NCI-H510A (cell line): ENCODE results near the gene EZH2.

Experiments
- DNase-seq: peaks from one replicate; lab custom pipeline; 2025; lab: John Stamatoyannopoulos, UW

Gene EZH2

DNA sequence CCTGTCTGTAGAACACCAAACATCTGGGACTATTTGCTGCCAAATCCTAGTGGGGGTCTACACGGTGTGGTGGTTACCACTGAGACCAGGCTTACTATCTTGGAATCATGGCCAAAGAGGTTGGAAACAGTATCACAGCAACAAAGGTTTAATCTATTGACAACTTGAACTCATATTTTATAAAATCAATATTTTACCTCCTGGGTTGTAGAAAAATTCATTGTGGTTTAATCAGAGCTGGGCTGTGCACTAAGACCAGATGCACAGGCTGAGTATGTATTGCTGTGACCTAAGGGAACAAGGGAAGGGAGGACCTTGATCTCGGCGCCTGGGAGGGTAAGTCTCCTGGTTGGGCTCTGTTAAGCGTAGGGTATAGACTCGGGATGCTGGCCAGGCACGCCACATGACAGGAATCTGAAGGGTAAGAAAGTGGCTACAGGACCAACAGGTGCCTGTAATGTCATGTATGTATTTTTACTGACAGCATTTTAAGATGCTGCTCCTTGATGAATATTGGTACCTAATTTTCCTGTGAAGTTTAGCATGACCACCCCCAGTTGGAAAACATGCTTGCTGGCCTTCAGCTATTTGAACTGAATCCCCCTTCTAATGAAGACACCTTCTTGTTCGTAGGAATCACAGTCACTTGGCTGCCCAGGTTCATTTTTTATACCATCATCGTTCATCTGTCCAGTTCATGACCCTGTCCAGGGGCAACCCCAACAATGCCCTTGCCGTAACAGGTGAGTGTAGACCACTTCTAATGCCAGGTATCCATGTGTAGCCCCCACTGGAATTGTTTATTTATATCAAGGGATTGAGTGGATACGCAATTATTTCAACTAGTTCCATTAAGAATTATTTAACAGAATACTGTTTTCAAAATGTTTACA is 79.5 kb downstream of the EZH2 start:
- DNase-seq: no peak

DNA sequence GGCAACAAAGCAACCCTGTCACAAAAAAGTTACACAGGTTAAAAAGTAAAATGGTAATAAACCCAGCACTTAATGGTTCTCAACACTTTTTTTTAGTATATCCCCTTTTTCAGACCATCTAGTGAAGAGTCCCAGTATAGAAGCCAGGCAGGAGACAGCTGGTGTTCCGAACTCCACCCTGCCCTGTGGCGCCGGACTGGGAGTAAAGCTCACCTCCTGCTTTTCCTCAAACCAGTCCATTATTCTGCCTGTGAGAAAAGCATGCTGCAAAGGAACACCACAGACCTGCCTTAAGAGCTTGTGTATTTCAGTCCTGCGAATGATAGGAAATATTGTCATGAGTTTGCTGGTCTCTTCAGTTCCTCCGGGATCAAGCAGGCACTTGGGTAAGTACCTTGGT is 81.0 kb downstream of the EZH2 start:
- no peak for DNase-seq

- DNase-seq: no peak
Measured at GRCh38 chr7:148802101-148802493, 82.0 kb downstream of the EZH2 start.

DNA sequence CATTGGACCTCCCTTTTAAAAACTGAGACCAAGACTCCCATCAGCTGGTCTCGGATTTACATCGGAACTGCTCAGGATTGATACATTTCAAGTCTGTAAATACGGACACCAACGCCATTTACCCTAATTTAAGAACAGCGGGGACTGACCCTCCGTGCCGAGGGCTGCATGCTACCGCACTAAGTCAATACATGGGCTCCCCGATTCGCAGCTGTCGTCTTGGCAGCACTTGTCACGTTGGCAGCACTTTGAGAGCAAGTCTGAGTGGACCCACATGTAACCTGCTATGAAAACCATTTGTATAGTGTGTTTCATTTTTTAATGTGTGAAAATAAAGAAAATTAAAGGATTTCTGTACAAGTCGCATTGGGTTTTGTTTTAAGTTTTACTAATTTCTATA is 83.4 kb downstream of the EZH2 start:
- DNase-seq: no peak

GRCh38 chr7:148799893-148800555 is 84.1 kb downstream of the EZH2 start:
- DNase-seq: no peak

DNA sequence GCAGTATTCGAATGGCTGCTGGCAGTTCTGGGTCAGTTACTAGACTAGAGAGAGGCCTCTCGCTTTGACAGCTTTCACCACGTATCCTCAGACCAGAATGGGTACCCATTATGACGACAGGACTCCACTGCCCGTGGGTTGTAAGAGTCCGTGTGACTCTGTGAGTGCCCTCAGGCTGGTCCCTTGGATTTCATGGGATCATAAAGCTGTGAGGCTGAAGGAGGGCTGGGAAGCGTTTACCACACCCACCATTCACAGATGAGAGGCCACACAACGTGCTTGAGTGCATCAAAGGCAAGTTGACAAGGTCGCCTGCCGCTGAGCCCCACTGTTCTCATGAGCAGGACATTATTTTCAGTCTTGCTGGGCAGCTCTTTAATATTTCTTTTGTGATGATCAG is 87.2 kb downstream of the EZH2 start:
- no peak for DNase-seq

- no peak for DNase-seq
Measured at GRCh38 chr7:148794476-148794875, 89.6 kb downstream of the EZH2 start.

GRCh38 chr7:148793590-148793989 is 90.5 kb downstream of the EZH2 start:
- DNase-seq: no peak

DNA sequence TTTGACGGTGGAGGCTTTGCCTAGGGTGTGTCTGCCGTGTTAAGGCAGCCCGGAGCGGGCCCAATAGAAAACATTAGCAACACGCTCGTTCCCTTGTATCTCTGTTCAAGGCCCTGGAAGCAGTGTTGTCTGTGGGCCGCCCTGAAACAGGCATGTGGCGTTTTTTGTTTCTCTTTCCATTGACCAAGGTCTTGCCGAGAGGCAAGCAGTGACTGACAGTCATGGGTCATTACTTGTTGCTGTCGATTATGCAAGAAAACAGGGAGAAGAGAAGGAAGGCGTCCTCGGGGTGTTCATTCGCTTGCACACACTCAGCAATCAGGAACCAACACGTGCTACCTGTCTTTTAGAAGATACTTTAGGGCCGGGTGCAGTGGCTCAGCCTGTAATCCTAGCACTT is 92.5 kb downstream of the EZH2 start:
- DNase-seq: no peak

DNA sequence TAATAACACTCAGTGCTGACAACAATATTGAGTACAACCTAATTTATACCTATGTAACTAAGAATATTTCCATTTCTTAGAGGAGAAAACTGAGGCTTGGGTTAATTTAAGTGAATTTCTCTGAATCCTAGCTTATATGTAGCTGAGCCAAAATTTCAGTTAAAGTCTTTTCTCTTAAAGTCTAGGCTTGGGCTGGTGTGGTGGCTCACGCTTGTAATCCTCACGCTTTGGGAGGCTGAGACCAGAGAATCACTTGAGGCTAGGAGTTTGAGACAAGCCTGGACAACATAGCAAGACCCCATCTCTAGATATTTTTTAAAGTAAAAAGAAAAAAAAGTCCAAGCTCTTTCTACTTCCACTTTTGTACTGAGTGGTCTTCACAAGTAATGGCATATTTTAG is 93.2 kb downstream of the EZH2 start:
- no peak for DNase-seq

DNA sequence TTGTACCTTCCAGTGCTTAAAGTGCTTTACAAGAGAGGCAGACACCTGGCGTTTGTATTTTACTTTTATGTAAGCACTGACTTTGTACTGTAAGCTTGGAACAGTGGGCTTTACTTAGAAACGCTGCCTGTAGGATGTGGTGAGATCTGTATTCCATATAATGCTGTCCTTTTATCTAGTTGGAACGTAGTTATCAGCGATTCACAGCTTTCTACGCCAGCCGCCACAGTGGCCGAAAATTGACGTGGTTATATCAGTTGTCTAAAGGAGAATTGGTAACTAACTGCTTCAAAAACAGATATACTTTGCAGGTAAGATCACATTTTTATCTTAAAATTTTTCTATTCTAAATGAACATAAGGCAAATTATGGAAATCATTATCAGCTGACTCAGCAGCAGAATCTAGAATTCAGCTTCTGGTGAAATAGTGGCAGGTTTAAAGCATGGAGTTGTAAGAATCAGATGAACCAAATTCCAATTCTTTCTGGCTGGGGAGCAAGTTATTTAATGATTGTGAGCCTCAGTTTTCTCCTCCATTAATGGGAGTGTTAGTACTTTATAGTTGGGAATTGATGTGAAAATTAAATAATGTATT is 93.9 kb downstream of the EZH2 start:
- no peak for DNase-seq

GRCh38 chr7:148789220-148789619 is 94.9 kb downstream of the EZH2 start:
- no peak for DNase-seq

DNA sequence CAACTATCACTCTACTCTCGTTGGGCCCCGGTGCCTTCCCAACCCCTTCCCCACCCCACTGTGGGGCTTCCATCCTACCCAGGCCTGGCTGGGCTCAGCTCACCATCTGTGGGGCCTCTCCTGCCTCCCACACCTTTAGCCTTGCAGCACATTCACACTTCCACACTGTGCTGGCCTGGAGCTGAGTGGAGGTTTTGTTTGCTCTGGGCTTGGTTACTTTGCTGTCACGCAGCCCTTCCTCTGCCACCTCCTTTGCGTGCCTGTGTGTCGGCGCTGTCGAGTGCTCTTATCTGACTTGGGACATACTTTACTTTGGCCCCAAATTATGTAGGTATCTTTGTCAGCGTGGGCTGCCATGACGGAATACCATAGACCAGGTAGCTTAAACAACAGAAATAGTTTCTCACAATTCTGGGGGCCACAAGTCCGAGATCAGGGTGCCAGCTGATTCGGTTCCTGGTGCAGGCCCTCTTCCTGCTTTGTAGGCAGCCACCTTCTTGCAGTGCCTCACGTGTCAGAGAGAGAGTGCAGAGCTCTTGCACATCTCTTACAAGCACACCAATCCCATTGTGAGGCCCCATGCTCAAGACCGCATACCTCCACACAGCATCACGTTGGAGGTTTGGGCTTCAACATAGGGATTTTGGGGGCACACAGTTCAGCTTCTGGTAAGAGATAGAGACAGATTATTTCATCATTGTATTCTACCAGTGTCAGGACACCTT is 96.4 kb downstream of the EZH2 start:
- DNase-seq: no peak

DNA sequence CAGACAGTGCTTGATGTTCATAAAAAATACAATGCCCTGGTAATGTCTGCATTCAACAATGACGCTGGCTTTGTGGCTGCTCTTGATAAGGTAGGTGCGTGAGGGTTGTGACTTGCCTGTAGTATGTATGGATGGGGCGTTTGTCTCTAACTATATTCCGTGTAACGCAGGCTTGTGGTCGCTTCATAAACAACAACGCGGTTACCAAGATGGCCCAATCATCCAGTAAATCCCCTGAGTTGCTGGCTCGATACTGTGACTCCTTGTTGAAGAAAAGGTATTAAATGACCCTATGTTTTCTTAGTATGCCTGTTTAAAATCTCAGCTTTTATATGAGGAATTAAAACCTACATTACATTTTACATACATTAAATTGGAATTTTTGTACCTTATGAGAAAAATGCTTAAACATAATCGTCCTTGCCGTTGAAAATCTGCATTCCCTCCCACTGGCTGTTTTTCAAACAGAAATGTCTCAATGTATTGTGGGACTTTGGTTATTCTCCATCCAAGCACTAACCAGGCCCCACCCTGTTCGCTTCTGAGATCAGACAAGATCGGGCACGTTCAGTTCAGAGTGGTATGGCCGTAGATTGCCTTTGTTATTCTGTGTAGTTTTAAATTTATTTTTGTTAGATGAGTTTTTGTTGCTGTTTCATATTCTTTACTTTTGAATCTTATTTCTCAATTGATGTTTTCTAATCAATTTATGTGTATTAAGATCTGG is 100.1 kb downstream of the EZH2 start:
- DNase-seq: no peak

- DNase-seq: no peak
Measured at GRCh38 chr7:148782757-148783456, 101.2 kb downstream of the EZH2 start.

DNA sequence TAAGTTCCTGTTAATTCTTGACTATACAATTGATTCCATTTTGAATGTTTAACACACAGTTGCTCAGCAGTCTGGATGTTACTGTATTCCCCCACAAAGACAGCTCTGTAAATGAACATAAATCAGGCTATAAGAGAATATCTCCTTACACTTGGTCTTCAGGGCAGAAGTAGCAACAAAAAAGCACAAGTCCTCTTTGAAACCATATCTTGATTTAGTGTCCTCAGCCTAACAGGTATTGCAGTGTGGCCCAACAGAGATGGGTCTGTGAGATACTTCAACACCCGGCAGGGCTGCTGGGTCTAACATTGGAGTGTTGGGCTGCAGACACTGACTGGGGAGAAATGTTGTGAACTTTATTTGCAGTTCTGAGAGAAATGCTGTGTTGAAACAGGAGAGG is 109.6 kb downstream of the EZH2 start:
- no peak for DNase-seq

GRCh38 chr7:148773334-148773733 is 110.8 kb downstream of the EZH2 start:
- DNase-seq: peak; percentile 60

GRCh38 chr7:148772297-148773089 is 111.6 kb downstream of the EZH2 start:
- DNase-seq: no peak

DNA sequence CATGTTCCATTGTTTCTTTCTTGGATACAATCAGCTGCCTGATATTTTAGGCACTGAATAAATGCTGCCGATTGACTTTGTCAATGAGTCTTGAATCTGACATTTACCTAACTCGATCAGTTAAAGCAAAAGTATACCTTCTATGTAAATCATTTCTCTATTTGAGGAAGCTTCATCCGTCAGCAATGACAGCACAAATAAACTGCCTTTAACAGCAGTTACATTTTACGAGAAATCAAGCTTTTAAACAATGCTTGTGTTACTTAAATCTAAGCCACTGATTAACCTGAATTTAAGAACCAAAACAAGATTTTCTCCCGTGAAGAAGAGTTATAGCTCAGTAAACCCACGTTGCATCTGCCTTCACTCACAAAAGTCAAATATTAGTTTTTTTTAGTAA is 114.1 kb downstream of the EZH2 start:
- no peak for DNase-seq

GRCh38 chr7:148763622-148764021 is 120.5 kb downstream of the EZH2 start:
- no peak for DNase-seq
